HG03025 (cell line): ENCODE results near the gene DMTF1.
"Not testable (repeated sequence)": the region's sequence is repeated elsewhere in the genome, so short reads cannot be mapped to it uniquely, and the experiment has no call there.

Experiments
- ATAC-seq: cut with Tn5 transposase; IDR thresholded peaks from one replicate; pipeline ENCODE4 v1.9.1; 2021; ENCODE audit warnings: mild to moderate bottlenecking, moderate library complexity; ENCODE audit not compliant: unreplicated experiment, low FRiP score

Gene DMTF1, protein sequence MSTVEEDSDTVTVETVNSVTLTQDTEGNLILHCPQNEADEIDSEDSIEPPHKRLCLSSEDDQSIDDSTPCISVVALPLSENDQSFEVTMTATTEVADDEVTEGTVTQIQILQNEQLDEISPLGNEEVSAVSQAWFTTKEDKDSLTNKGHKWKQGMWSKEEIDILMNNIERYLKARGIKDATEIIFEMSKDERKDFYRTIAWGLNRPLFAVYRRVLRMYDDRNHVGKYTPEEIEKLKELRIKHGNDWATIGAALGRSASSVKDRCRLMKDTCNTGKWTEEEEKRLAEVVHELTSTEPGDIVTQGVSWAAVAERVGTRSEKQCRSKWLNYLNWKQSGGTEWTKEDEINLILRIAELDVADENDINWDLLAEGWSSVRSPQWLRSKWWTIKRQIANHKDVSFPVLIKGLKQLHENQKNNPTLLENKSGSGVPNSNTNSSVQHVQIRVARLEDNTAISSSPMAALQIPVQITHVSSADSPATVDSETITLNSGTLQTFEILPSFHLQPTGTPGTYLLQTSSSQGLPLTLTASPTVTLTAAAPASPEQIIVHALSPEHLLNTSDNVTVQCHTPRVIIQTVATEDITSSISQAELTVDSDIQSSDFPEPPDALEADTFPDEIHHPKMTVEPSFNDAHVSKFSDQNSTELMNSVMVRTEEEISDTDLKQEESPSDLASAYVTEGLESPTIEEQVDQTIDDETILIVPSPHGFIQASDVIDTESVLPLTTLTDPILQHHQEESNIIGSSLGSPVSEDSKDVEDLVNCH

DNA sequence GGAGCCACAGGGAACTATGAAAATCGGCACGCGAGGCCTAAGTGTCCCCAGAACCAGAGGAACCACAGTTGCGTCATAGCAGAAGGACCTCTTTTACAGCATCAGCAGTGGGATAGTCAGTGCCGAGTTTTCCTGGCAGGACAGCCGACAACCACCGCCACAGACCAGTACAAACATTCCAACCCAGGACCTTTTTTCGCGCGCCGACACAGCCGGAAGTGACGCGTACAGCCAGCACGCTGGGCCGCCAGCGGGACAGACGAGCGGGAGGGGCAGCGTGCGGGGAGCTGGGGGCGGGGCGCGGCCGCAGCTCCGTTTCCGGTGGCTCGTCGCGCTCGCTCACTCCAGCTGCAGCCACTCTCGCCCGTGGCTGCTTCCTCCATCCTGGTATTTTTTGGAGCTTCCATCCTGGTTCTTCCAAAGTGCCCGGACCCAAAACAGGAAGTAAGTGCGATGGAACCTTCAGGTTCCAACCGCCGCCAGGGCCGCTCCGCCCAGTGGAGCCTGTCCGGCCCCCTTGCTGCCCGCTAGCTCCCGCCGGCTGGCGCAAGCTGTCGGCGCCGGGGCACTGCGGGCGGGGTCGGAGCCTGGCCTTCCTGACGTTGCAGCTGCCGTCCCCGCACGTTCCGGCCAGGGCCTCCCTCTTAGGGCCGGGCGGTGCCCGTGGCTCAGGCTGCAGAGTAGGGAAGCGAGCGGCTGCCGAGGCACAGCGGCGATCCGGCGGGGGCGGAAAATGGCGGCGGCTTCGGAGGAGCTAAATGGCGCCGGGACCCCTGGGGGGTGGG lies at the start of gene DMTF1:
DMTF1 (plus strand) TSS at position 342 of the 785 bp plus-strand sequence. CDS start 12,489 bp downstream, outside the sequence.
- ATAC-seq, result peak; percentile 77

DNA sequence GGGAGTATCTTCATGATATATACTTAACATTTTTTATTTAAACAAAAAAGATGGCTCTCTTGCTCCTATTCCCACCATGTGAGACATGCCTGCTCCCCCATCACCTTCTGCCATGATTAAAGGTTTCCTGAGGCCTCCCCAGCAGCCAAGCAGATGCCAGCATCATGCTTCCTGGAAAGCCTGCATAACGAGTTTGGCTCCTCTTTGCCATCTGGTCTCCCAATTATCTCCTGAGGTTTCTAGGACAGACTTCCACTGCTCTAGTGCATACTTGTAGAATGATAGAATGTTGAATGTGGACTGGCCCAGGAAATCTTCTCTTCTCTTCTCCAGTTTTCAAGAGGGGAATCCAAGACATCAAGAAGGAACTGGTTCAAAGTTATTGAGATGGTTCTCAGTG lies 46.9 kb upstream of the DMTF1 start:
- ATAC-seq, result no peak

DNA sequence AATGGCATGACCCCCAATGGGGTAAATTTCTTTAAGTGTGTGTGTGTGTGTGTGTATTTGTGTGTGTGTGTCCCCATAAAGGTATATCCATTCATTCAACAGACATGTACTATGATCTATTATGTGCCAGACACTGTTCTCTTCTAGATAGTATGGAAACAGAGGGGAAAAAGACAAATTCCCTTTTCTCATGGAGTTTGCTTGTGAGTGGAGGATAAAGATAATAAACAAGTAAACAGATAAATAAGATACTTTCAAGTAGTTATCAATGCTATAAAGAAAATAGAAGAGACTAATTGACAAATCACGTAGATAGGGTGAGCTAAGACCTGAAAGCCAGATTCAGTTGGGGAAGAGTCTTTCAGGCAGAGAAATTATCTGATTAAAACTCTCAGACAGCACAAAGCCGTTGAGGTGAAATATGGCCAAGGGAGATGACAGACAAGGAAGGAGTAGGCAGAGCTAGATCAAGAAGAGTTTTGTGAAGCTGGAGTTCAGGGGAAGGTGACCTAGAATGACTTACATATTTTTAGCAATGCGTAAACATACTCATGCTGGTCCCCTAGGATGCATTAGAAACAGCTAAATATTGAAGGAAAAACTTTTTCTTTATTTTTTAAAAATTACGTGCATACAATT lies 45.2 kb upstream of the DMTF1 start:
- no peak for ATAC-seq

DNA sequence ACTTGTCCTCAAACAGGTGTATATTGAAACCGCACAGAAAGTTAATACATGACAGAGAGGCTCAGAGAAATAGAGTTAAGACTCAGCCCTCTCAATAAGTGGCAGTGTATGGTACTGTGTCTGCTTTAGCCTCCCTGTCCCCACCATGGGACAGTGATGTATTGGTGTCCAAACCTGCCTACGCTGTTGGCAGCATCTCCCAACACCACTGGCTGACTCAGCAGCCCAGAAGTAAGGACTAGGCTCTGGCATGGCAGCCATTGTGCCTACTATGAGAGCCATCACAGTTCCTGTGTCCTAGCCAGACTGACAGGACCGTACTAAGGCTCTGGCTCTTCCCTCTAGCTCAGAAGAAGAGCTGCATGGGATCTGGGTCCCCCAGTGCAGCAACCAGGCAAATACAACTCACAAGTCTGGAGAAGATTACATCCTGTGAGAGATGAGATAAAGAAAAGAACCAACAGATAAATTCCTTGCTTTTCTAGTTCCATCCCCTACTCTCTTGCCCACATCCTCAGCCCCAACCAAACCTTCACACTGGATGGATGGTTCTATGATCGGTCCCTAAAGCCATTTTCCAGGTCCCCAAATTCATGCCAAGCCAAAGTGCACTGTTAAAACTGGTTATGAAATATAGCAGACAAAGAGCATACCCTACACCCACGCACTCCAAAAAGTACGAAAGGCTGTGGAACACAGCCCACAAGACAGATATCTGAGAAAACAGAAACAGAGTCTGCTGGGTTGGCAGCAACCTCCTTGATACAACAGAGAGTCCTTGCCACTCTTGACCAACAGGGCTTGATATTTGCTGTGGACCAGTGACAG lies 44.1 kb upstream of the DMTF1 start:
- ATAC-seq, result no peak

DNA sequence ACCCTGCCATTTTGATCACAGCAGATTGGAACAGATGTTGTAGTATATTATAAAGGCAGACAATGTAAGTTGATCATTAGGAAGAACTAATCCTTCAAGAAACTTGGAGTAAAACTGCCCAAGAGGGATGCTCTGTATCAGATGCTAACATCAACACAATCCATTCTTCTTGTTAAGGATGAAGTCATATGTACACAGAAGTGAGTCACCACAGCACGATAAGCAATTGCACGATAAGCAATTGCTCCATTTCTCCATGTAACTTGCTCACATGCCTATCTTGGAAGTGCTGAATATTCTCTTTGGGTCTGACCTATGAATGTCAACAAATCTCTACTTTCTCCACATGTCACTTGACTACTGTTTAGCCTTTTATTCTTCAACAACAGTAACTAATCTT lies 41.5 kb upstream of the DMTF1 start:
- no peak for ATAC-seq

DNA sequence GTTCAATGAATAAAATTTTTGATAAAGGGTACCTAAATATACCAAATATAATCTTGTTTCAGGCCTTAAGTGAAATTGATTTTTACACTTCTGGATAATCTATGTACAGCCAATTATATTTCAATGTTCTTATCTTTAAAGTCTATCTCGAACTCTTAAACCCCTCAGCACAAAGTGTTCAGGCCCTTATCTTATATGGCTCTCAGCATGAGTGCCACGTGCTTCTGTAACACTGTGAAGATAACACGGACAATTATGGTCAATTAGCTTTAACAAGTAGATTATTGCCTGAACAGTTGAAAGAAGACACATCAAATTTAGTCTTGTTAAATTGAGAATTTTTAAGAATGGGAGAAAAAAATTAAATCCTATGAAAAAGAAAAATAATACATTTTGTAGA lies 40.4 kb upstream of the DMTF1 start:
- ATAC-seq, result no peak

DNA sequence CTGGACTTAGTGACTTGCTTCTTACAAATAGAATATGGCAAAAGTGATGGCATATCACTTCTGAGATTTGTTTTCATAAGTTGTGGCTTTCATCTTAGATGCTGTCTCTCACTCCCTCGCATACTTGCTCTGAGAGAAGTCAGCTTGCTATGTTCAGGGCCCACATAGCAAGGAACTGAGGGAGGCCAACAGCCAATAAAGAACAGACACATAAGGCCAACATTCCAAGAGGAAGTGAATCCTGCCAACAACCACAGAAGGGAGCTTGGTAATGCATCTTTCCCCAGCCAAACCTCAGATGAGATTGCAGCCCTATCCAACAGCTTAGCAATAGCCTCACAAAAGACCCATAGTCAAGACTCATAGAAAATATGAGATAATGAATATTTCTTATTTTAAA lies 39.2 kb upstream of the DMTF1 start:
- no peak for ATAC-seq

DNA sequence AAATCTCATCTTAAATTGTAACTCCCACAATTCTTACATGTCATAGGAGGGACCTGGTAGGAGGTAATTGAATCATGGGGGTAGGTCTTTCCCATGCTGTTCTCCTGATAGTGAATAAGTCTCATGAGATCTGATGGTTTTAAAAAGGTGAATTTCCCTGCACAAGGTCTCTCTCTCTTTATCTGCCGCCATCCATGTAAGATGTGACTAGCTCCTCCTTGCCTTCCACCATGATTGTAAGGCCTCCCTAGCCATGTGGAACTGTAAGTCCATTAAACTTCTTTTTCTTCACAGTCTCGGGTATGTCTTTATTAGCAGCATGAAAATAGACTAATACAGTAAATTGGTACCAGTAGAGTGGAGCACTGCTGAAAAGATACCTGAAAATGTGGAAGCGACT lies 38.3 kb upstream of the DMTF1 start:
- not testable (repeated sequence) for ATAC-seq

DNA sequence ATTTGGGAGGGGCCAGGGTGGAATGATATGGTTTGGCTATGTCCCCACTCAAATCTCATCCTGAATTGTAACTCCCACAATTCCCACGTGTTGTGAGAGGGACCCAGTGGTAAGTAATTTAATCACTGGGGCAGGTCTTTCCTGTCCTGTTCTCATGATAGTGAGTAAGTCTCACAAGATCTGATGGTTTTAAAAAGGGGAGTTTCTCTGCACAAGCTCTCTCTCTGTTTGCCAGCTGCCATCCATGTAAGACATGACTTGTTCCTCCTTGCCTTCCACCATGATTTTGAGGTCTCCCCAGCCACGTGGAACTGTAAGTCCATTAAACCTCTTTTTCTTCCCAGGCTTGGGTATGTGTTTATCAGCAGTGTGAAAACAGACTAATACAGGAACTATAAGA lies 36.5 kb upstream of the DMTF1 start:
- not testable (repeated sequence) for ATAC-seq

DNA sequence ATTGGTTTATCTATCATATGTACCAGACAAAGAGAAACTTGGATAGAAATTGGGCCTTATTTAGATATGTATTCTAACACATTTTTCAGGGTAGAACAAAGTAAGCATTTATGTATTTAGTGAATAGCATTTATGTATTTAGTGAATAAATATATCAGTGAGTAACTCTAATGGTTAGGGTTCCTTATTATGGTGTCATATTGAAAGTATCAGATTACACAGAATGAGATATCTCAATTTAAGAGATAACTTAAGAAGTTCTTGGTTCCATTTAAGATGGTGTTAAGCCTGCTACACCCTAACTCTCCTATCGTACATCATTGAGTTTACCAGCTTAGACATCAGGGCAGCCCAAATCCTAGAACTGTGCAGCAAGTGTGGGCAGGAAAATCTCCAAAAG lies 35.9 kb upstream of the DMTF1 start:
- ATAC-seq, result no peak

DNA sequence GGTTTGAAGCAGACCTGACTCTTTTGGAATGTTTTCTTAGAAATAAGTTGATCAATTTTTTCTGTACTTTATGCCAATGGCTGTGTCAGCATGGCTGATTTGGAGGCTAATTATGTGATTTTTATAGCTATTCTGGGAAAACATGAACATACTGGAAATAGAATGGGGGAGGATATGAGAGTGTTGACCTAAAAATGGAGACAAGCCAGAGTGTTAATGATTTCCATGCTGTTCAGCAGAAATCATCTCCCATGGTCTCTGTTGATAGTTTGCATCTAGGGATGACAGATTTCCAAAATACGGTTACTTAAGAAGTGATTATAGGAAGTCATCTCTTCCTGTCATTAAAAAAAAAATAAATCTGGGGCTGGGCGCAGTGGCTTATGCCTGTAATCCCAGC lies 32.7 kb upstream of the DMTF1 start:
- ATAC-seq, result no peak

DNA sequence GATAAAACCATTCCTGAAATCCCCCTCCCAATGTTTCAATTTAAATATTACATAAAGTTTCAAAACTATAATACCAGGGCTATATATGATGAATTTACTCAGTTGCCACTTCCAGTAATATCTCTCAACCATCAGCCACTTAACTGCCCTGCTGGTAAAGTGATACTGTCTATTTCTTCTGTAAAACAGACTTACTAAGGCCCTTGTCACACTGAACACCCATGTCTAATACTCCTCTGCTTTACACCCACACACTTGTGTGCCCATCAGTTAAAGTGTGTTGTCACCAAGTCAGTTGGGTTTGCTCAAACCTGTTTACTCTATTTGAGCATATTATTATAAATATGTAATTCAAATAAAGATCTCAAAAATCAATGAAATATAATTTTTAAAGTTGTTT lies 29.1 kb upstream of the DMTF1 start:
- ATAC-seq, result no peak

DNA sequence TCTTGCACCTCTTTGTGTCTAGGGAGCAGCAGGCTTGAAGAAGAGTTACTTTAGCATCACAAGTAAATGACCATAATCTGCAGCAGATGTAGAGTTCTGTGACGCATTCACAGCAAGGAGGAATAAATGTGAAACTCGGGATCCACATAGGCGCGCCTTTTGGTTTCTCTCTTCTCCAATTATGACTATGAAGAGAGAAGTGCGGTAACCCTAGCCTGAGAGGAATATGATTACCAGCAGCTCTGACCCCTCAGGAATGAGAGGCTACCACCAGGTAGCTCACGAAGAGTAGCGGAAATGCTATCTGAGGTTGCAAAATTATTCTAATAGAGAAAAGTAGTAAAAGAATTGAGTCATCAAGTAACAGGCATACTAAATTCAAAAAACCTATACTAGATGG lies 25.2 kb upstream of the DMTF1 start:
- no peak for ATAC-seq

DNA sequence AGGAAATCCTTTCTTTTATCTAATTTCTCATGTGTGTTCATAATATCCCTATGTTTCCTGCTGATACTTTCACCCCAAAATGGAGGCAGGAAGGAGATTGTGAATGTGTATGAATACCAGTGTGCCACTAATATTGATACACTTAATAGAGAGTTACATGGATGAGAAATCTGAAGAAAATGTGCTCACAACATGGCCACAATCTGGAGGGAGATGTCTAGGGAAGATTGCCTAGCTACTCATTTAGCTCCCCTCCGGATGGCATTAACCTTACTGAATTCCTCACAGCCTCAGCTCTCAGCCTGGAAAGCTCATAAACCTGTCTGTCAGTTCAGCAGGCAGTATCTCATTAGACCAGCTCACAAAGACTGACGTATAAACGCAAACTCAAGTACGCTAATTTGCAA lies 23.4 kb upstream of the DMTF1 start:
- no peak for ATAC-seq

DNA sequence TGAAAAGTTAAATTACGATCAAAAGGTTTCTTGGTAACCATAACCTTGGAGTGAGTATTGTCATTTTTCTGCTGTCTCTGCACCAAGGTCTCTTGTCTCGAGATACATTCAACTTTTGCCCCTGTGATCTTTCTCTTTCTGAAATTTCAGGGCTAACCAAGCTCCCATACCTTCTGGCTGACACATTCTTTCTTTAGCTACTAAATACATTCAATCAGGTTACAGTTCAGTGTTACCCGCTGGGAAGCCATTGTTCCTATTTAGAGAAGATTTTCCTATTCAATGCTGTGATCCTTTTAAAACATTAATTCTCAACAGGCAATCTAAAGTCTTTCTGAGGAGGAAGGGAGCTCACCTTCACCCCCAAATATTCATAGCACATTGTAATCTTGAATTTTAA lies 22.9 kb upstream of the DMTF1 start:
- no peak for ATAC-seq

DNA sequence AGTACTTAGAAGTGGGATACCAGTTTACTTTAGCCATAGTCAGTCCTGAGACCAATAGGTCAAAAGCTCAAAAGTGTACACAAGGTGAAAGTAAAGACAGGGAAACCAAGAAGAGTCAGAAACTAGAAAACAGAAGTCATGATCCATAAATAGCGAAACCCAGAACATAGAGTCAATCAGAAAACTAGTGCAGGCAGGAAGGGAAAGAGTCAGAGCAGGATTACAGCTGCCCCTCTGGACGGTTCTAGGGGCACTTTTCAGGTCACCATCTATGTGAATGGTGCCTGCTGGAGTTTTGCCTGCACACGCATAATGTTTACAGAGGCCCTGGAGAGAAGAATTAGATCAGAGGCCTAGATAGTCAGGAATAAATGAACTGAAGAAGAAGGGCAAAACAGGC lies 22.4 kb upstream of the DMTF1 start:
- ATAC-seq, result peak; percentile 94

DNA sequence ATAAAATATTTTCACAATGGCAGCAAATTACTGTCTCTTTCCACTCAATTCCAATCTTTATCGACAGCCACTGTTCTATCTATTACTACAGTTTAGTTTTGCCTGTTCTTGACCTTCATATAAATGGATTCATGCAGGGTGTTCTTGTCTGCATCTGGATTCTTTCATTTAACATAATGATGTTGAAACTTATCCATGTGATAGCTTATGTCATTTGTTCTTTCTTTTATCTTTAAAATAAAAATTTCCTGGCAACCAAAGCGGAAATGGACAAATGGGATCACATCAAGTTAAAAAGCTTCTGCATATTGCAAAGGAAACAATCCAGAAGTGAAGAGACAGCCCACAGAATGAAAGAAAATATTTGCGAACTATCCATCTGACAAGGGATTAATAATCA lies 20.5 kb upstream of the DMTF1 start:
- ATAC-seq, result no peak

DNA sequence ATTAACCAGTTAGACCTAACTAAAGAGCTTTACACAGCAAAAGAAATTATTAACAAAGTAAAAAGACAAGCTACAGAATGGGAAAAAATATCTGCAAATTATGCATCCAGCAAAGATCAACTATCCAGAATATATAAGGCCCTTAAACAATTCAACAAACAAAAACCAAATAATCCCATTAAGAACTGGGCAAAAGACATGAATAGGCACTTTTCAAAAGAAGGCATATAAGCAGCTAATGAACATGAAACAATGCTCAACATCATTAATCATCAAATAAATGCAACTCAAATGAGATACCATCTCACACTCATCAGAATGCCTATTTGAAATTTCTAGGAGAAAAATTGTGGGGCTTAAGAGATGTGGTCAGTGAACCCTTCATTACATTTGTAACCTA lies 15.0 kb upstream of the DMTF1 start:
- ATAC-seq, result no peak

DNA sequence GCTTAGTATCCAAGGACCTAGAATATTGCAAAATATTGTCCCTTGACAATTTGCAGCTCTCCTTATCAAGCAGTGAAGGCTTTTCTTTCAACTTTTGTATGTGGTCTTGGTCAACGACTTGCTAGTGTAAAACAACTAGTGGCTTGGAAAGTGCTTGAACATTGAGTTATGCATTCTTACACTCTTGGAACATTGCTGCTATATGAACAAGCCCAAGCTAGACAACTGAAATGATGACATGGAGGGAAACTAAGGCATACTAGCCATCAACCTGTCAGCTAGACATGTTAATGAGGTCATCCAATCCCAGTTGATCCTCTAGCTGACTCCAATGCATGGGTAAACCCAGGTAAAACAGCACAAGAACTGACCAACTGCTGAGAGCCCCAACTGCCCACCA lies 12.7 kb upstream of the DMTF1 start:
- no peak for ATAC-seq

DNA sequence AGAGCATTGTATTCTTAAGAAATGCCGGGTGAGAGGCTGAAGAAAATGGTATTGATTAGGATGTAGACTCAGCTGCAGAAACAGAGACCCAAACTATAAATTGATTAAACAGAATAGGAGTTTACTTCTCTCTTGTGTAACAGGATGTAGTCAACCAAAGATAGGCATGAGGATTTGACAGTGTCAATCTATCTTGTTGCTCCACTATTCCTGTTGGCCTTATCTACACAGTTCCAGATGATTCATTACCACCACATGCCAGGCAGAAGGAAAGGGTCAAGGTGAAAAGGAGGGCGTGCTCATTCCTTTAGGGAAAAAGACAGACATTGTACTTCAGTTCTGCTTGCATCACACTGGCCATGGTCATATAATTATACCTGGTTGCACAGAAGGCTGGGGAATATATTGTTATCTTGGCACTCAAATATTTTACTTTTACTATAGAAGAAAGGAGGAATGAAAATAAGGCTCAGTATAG lies 11.9 kb upstream of the DMTF1 start:
- ATAC-seq, result no peak
